KOPT-K1 (cell line): Measurements from ENCODE around the gene MMP7.
"Not testable (repeated sequence)": the region's sequence is repeated elsewhere in the genome, so short reads cannot be mapped to it uniquely, and the experiment has no call there.

Experiments
- H3K27ac ChIP-seq: fragments of 200-600 bp; sonication (generic); 2 replicates; pipeline ENCODE4 v1.5.1; 2016; ENCODE audit warnings: antibody characterized with exemption, mild to moderate bottlenecking, low read depth, low read length; ENCODE audit not compliant: poor library complexity, severe bottlenecking
- H3K36me3 ChIP-seq: fragments of 200-600 bp; sonication (generic); 2 replicates; pipeline ENCODE4 v1.5.1; 2017; ENCODE audit warnings: antibody characterized with exemption, mild to moderate bottlenecking, low read length, moderate library complexity; ENCODE audit not compliant: insufficient read depth
- H3K9me3 ChIP-seq: fragments of 200-600 bp; sonication (generic); 2 replicates; pipeline ENCODE4 v1.5.1; 2017; ENCODE audit warnings: antibody characterized with exemption, low read length, mild to moderate bottlenecking; ENCODE audit not compliant: insufficient read depth, poor library complexity, severe bottlenecking

MMP7 gene

GRCh38 chr11:102522312-102523188 is 8.0 kb downstream of the MMP7 start:
- Histone ChIP-seq H3K27ac (no peak overlapping the region), H3K9me3 (no peaks in the 10 kb centered on the region), H3K36me3 (no peaks in the 10 kb centered on the region)

- Histone ChIP-seq H3K27ac (no peak overlapping the region), H3K9me3 (no peaks in the 10 kb centered on the region), H3K36me3 (no peaks in the 10 kb centered on the region)
Observed at GRCh38 chr11:102521121-102521520, 9.4 kb downstream of the MMP7 start.

- Histone ChIP-seq H3K36me3 (no peaks in the 10 kb centered on the region), H3K9me3 (no peaks in the 10 kb centered on the region), H3K27ac (no peak overlapping the region)
Observed at GRCh38 chr11:102520514-102520913, 10.0 kb downstream of the MMP7 start.

- H3K36me3 ChIP-seq: no peaks in the 10 kb centered on the region
- H3K9me3 ChIP-seq: no peaks in the 10 kb centered on the region
- no peak overlapping the region for H3K27ac ChIP-seq
Observed at GRCh38 chr11:102518296-102519094, 12.1 kb downstream of the MMP7 start.

- no peaks in the 10 kb centered on the region for H3K36me3 ChIP-seq
- no peak overlapping the region for H3K27ac ChIP-seq
- H3K9me3 ChIP-seq: no peaks in the 10 kb centered on the region
Observed at GRCh38 chr11:102517670-102518069, 12.9 kb downstream of the MMP7 start.

GRCh38 chr11:102516179-102516578 is 14.4 kb downstream of the MMP7 start:
- H3K9me3 ChIP-seq: no peaks in the 10 kb centered on the region
- H3K36me3 ChIP-seq: no peaks in the 10 kb centered on the region
- no peak overlapping the region for H3K27ac ChIP-seq

- no peaks in the 10 kb centered on the region for H3K36me3 ChIP-seq
- H3K27ac ChIP-seq: no peak overlapping the region
- H3K9me3 ChIP-seq: no peaks in the 10 kb centered on the region
Observed at GRCh38 chr11:102513869-102514268, 16.7 kb downstream of the MMP7 start.

GRCh38 chr11:102510439-102511135 is 20.0 kb downstream of the MMP7 start:
- no peaks in the 10 kb centered on the region for H3K9me3 ChIP-seq
- H3K27ac ChIP-seq: no peak overlapping the region
- H3K36me3 ChIP-seq: no peaks in the 10 kb centered on the region

- not testable (repeated sequence) for H3K9me3 ChIP-seq, H3K36me3 ChIP-seq, H3K27ac ChIP-seq
Observed at GRCh38 chr11:102502831-102503230, 27.7 kb downstream of the MMP7 start.

- no peaks in the 10 kb centered on the region for H3K36me3 ChIP-seq
- H3K9me3 ChIP-seq: no peaks in the 10 kb centered on the region
- H3K27ac ChIP-seq: no peak overlapping the region
Observed at GRCh38 chr11:102500829-102501228, 29.7 kb downstream of the MMP7 start.

- Histone ChIP-seq H3K9me3 (no peaks in the 10 kb centered on the region), H3K27ac (no peak overlapping the region), H3K36me3 (no peaks in the 10 kb centered on the region)
Observed at GRCh38 chr11:102499931-102500330, 30.6 kb downstream of the MMP7 start.

- Histone ChIP-seq H3K27ac (no peak overlapping the region), H3K36me3 (no peaks in the 10 kb centered on the region), H3K9me3 (no peaks in the 10 kb centered on the region)
Observed at GRCh38 chr11:102499151-102499550, 31.4 kb downstream of the MMP7 start.

- Histone ChIP-seq H3K9me3 (no peaks in the 10 kb centered on the region), H3K36me3 (no peaks in the 10 kb centered on the region), H3K27ac (no peak overlapping the region)
Observed at GRCh38 chr11:102497061-102497460, 33.5 kb downstream of the MMP7 start.

GRCh38 chr11:102495161-102496042 is 35.1 kb downstream of the MMP7 start:
- H3K27ac ChIP-seq: no peak overlapping the region
- H3K36me3 ChIP-seq: no peaks in the 10 kb centered on the region

More at GRCh38 chr11:102495161-102496042, 35.1 kb downstream of the MMP7 start:
- H3K9me3 ChIP-seq: no peaks in the 10 kb centered on the region
